H9 (cell line): ENCODE data around the gene FDPS. TPM values are rescaled to one million over a fixed set of nuclear protein-coding genes. Genes with fewer than 3 reads are reported as not detected.

Experiments used
- DNase-seq: peaks from one replicate; pipeline ENCODE4 v3.0.0-alpha.2; 2017
- H2AFZ ChIP-seq: one replicate; pipeline ENCODE4 v1.6.1; 2013; ENCODE audit warnings: mild to moderate bottlenecking, low read length, control low read depth, moderate library complexity
- H2AK5ac ChIP-seq: 2 replicates; pipeline ENCODE4 v1.6.1; 2013; ENCODE audit warnings: low read length, control low read depth, mixed read lengths; ENCODE audit not compliant: insufficient read length
- H2BK120ac ChIP-seq: one replicate; pipeline ENCODE4 v1.6.1; 2013; ENCODE audit warnings: low read depth, mild to moderate bottlenecking, low read length, control low read depth, inconsistent platforms; ENCODE audit not compliant: poor library complexity, severe bottlenecking
- H2BK12ac ChIP-seq: 2 replicates; pipeline ENCODE4 v1.6.1; 2013; ENCODE audit warnings: low read length, control low read depth, mixed read lengths, low read depth; ENCODE audit not compliant: insufficient read length
- H2BK15ac ChIP-seq: 2 replicates; pipeline ENCODE4 v1.6.1; 2013; ENCODE audit warnings: low read depth, low read length, control low read depth
- H2BK20ac ChIP-seq: one replicate; pipeline ENCODE4 v1.6.1; 2013; ENCODE audit warnings: low read depth, mild to moderate bottlenecking, low read length, control low read depth, inconsistent platforms; ENCODE audit not compliant: poor library complexity, severe bottlenecking
- H2BK5ac ChIP-seq: 2 replicates; pipeline ENCODE4 v1.6.1; 2013; ENCODE audit warnings: low read length, control low read depth, mixed read lengths; ENCODE audit not compliant: insufficient read length
- H3K14ac ChIP-seq: 2 replicates; pipeline ENCODE4 v1.6.1; 2013; ENCODE audit warnings: low read length, control low read depth; ENCODE audit not compliant: insufficient read depth
- H3K18ac ChIP-seq: 2 replicates; pipeline ENCODE4 v1.6.1; 2013; ENCODE audit warnings: low read depth, mild to moderate bottlenecking, mixed read lengths, low read length, control low read depth; ENCODE audit not compliant: insufficient read length
- H3K23ac ChIP-seq: 2 replicates; pipeline ENCODE4 v1.6.1; 2013; ENCODE audit warnings: low read length, control low read depth, mixed read lengths, low read depth; ENCODE audit not compliant: insufficient read length
- H3K23me2 ChIP-seq: 2 replicates; pipeline ENCODE4 v1.6.1; 2013; ENCODE audit warnings: low read depth, mild to moderate bottlenecking, mixed read lengths, low read length, control low read depth; ENCODE audit not compliant: insufficient read length, poor library complexity, severe bottlenecking
- H3K27ac ChIP-seq: 2 replicates; pipeline ENCODE4 v1.5.1; 2013; ENCODE audit warnings: low read length, control low read depth, mixed read lengths, low read depth; ENCODE audit not compliant: insufficient read length
- H3K27me3 ChIP-seq: 2 replicates; pipeline ENCODE4 v1.6.1; 2013; ENCODE audit warnings: low read length, control low read depth, inconsistent platforms; ENCODE audit not compliant: insufficient read depth
- H3K4ac ChIP-seq: 2 replicates; pipeline ENCODE4 v1.6.1; 2013; ENCODE audit warnings: low read depth, mild to moderate bottlenecking, control low read depth, inconsistent platforms, low read length, moderate library complexity
- H3K4me1 ChIP-seq: 2 replicates; pipeline ENCODE4 v1.6.1; 2013; ENCODE audit warnings: low read length, control low read depth, inconsistent platforms; ENCODE audit not compliant: insufficient read depth
- H3K4me2 ChIP-seq: 2 replicates; pipeline ENCODE4 v1.6.1; 2013; ENCODE audit warnings: low read length, control low read depth, mixed read lengths; ENCODE audit not compliant: insufficient read length, insufficient read depth
- H3K56ac ChIP-seq: 2 replicates; pipeline ENCODE4 v1.6.1; 2013; ENCODE audit warnings: low read depth, mild to moderate bottlenecking, mixed read lengths, low read length, control low read depth; ENCODE audit not compliant: insufficient read length
- H3K79me1 ChIP-seq: 2 replicates; pipeline ENCODE4 v1.6.1; 2013; ENCODE audit warnings: low read depth, mild to moderate bottlenecking, moderate library complexity, low read length, control low read depth, inconsistent platforms; ENCODE audit not compliant: insufficient read depth, poor library complexity, severe bottlenecking
- H3K79me2 ChIP-seq: 2 replicates; pipeline ENCODE4 v1.6.1; 2013; ENCODE audit warnings: low read length, control low read depth, inconsistent platforms; ENCODE audit not compliant: insufficient read depth
- H3K9ac ChIP-seq: 2 replicates; pipeline ENCODE4 v1.6.1; 2013; ENCODE audit warnings: low read length, control low read depth, mixed read lengths; ENCODE audit not compliant: insufficient read length; ENCODE audit errors: extremely low read depth
- H3K9me3 ChIP-seq: one replicate; pipeline ENCODE4 v1.6.1; 2013; ENCODE audit warnings: low read depth, low read length, inconsistent platforms; ENCODE audit not compliant: control insufficient read depth
- H3T11ph ChIP-seq: one replicate; pipeline ENCODE4 v1.6.1; 2013; ENCODE audit warnings: mild to moderate bottlenecking, low read length, control low read depth, inconsistent platforms
- H4K20me1 ChIP-seq: one replicate; pipeline ENCODE4 v1.6.1; 2013; ENCODE audit not compliant: control insufficient read depth, insufficient read length, insufficient read depth
- H4K5ac ChIP-seq: 2 replicates; pipeline ENCODE4 v1.6.1; 2013; ENCODE audit warnings: low read depth, mild to moderate bottlenecking, mixed read lengths, low read length, control low read depth; ENCODE audit not compliant: insufficient read length
- H4K8ac ChIP-seq: replicated peaks from 2 replicates; pipeline ENCODE4 v1.6.1; 2013; ENCODE audit warnings: low read length, control low read depth, mixed read lengths, low read depth; ENCODE audit not compliant: insufficient read length
- H4K91ac ChIP-seq: 2 replicates; pipeline ENCODE4 v1.6.1; 2013; ENCODE audit warnings: low read depth, mild to moderate bottlenecking, moderate library complexity, mixed read lengths, low read length, control low read depth; ENCODE audit not compliant: insufficient read length
- H3K27ac Mint-ChIP-seq, 3 experiments: 2 replicates in 2 of 3; 3 replicates in 1 of 3; pipeline ENCODE4 v1.8.0; 2020 to 2021; ENCODE audit warnings: mixed read lengths in 3 of 3, mild to moderate bottlenecking in 1 of 3, moderate library complexity in 1 of 3
- H3K27me3 Mint-ChIP-seq: 2 replicates; pipeline ENCODE4 v1.8.0; 2021; ENCODE audit warnings: low read depth, mild to moderate bottlenecking, moderate library complexity, mixed read lengths
- H3K36me3 Mint-ChIP-seq, 3 experiments: 2 replicates in 2 of 3; 3 replicates in 1 of 3; pipeline ENCODE4 v1.8.0; 2020 to 2021; ENCODE audit warnings: low read depth in 3 of 3, mixed read lengths in 3 of 3; ENCODE audit not compliant: insufficient read depth in 1 of 3
- H3K4me1 Mint-ChIP-seq, 2 experiments: 2 replicates each; pipeline ENCODE4 v1.8.0; 2020; ENCODE audit warnings: mixed read lengths in 2 of 2
- H3K4me3 Mint-ChIP-seq, 2 experiments: 2 replicates in 1 of 2; 3 replicates in 1 of 2; pipeline ENCODE4 v1.8.0; 2020 to 2021; ENCODE audit warnings: mild to moderate bottlenecking in 2 of 2, mixed read lengths in 2 of 2, moderate library complexity in 1 of 2
- H3K9me3 Mint-ChIP-seq, 2 experiments: 2 replicates in 1 of 2; 3 replicates in 1 of 2; pipeline ENCODE4 v1.8.0; 2020; ENCODE audit warnings: mild to moderate bottlenecking in 2 of 2, mixed read lengths in 2 of 2, moderate library complexity in 1 of 2
- CTCF ChIP-seq: fragments of 200-600 bp; sonication (generic); conservative IDR thresholded peaks from 3 replicates; pipeline ENCODE4 v1.8.0; 2021; ENCODE audit warnings: antibody characterized with exemption, mild to moderate bottlenecking
- WGBS: extraction: QIAGEN DNeasy Blood & Tissue Kit; methylation state at CpG from one replicate; pipeline ENCODE4 v1.1.7; 2013; ENCODE audit warnings: missing lambda C conversion rate, low lambda C conversion rate, mixed read lengths; ENCODE audit not compliant: insufficient read length; ENCODE audit errors: extremely low coverage; 5-methylcytosine and 5-hydroxymethylcytosine counted together
- total RNA-seq: library from RNA; stranded (reverse); gene quantifications from 2 replicates; pipeline ENCODE4 v1.2.1, GENCODE V29; 2021

FDPS gene
- total RNA-seq, 1 experiment from 2014 or later = 273 TPM

- Histone ChIP-seq H3K18ac (no peak overlapping the region), H3T11ph (no peak overlapping the region), H3K14ac (no peak overlapping the region), H4K91ac (no peak overlapping the region), H2AFZ (no peak overlapping the region), H3K9me3 (no peaks in the 10 kb centered on the region), H2BK5ac (no peak overlapping the region), H3K23ac (no peak overlapping the region), H3K9ac (no peak overlapping the region), H3K4me2 (no peak overlapping the region), H3K56ac (no peak overlapping the region), H3K4me1 (no peaks in the 10 kb centered on the region; the same call in 1 of the 2 replicates), H3K79me1 (no peaks in the 10 kb centered on the region), H3K4ac (no peak overlapping the region), H2BK15ac (no peak overlapping the region), H3K27ac (no peak overlapping the region), H2BK120ac (no peak overlapping the region), H3K23me2 (peaks cover under 1% of the 10 kb centered on the region), H2BK12ac (no peak overlapping the region), H2AK5ac (no peak overlapping the region), H4K20me1 (no peaks in the 10 kb centered on the region), H2BK20ac (no peak overlapping the region), H4K8ac (no peak overlapping the region), H3K79me2 (no peaks in the 10 kb centered on the region), H3K27me3 (no peaks in the 10 kb centered on the region), H4K5ac (no peak overlapping the region)
- WGBS = no CpG with 5 or more reads among the region's 9 CpGs
- Mint-ChIP-seq H3K27ac (no peak overlapping the region), H3K4me3 (no peak overlapping the region), H3K36me3 (no peaks in the 10 kb centered on the region), H3K4me1 (peaks cover 13 to 24% of the 10 kb centered on the region in 2 experiments), H3K9me3 (no peaks in the 10 kb centered on the region; a peak in 1 of 5 replicates), H3K27me3 (peaks cover 2% of the 10 kb centered on the region)
- TF ChIP-seq CTCF = no peak
- DNase-seq = no peak
Observed at GRCh38 chr1:155300553-155301329, 7.9 kb upstream of the FDPS start.
